ENCODE results near the gene PTH2.

DNA sequence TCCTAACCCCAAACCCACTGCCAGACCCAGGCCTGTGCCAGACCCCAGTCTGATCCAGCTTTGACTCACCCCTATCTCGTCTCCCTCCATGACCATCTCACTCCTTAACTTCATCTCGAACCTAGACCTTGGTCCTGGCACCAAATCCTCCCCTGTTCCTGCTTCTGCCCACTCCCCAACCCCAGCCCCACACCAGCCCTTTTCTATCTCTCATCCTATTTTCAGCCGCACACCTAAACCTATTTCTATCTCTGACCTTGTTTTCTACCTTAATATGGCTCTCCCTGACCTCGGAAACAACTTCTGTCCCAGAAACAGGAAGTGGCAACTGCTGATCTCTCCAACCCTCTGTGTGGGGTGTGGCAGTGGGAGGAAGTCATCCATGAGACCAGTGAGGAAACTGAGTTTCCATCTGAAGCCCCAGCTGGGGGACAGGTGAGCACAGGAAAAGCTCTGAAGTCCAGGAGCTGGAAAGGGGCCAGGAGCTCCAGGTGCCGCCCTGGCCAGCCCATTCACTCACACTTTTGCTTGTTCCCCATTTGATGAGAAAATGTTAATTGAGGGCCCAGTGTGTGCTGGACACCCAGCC lies 13.7 kb downstream of the PTH2 start:
- TF ChIP-seq POLR2A (IDR thresholded peaks at IDR 0.05) (no peak), EP300 (IDR thresholded peaks at IDR 0.05) (no peak)
- TF ChIP-seq, protein P1, sequence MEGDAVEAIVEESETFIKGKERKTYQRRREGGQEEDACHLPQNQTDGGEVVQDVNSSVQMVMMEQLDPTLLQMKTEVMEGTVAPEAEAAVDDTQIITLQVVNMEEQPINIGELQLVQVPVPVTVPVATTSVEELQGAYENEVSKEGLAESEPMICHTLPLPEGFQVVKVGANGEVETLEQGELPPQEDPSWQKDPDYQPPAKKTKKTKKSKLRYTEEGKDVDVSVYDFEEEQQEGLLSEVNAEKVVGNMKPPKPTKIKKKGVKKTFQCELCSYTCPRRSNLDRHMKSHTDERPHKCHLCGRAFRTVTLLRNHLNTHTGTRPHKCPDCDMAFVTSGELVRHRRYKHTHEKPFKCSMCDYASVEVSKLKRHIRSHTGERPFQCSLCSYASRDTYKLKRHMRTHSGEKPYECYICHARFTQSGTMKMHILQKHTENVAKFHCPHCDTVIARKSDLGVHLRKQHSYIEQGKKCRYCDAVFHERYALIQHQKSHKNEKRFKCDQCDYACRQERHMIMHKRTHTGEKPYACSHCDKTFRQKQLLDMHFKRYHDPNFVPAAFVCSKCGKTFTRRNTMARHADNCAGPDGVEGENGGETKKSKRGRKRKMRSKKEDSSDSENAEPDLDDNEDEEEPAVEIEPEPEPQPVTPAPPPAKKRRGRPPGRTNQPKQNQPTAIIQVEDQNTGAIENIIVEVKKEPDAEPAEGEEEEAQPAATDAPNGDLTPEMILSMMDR (IDR thresholded peaks at IDR 0.05): no peak
